CD14-positive monocyte (primary cell): ENCODE data around the gene SPTBN5. TPM values are rescaled to one million over a fixed set of nuclear protein-coding genes. Genes with fewer than 3 reads are reported as not detected.

Experiments
- DNase-seq, 3 donors: peaks; one replicate each; pipeline ENCODE4 v3.0.0-alpha.2; 2011 to 2022
- H2AFZ ChIP-seq: 2 replicates; pipeline ENCODE4 v1.6.0; 2012; ENCODE audit warnings: mild to moderate bottlenecking, low read depth, low read length, inconsistent platforms; ENCODE audit not compliant: insufficient read depth, poor library complexity, severe bottlenecking
- H3K27ac ChIP-seq, 2 donors: 1 replicate in 1 of 2; 2 replicates in 1 of 2; pipeline ENCODE4 v1.5.1; 2012 to 2013; ENCODE audit warnings: low read length in 2 of 2, control low read depth in 1 of 2, inconsistent platforms in 1 of 2, low read depth in 1 of 2, mild to moderate bottlenecking in 1 of 2
- H3K27me3 ChIP-seq, 2 donors: one replicate each; pipeline versions ENCODE4 v1.6.0 to v1.6.1; 2011 to 2013; ENCODE audit warnings: low read length in 2 of 2; ENCODE audit not compliant: control insufficient read depth in 2 of 2, insufficient read depth in 2 of 2
- H3K36me3 ChIP-seq, 2 donors: replicated peaks in 1 of 2; 1 replicate in 1 of 2; 2 replicates in 1 of 2; pipeline versions ENCODE4 v1.5.1 to v1.6.1; 2012 to 2013; ENCODE audit warnings: low read length in 2 of 2, control low read depth in 1 of 2, inconsistent platforms in 1 of 2, mild to moderate bottlenecking in 1 of 2; ENCODE audit not compliant: insufficient read depth in 2 of 2, control insufficient read depth in 1 of 2
- H3K4me1 ChIP-seq, 2 donors: 1 replicate in 1 of 2; 2 replicates in 1 of 2; pipeline versions ENCODE4 v1.5.1 to v1.6.1; 2012 to 2013; ENCODE audit warnings: low read length in 2 of 2, control low read depth in 1 of 2, inconsistent platforms in 1 of 2, mild to moderate bottlenecking in 1 of 2, moderate library complexity in 1 of 2; ENCODE audit not compliant: insufficient read depth in 2 of 2, control insufficient read depth in 1 of 2
- H3K4me2 ChIP-seq: replicated peaks from 2 replicates; pipeline ENCODE3; 2012; ENCODE audit warnings: low read length, moderate library complexity, mild to moderate bottlenecking; ENCODE audit not compliant: poor library complexity, severe bottlenecking; ENCODE audit errors: extremely low read depth
- H3K4me3 ChIP-seq, 3 experiments: fragments of 200-600 bp in 1 of 3; sonication (generic) in 1 of 3; replicated peaks in 1 of 3; 1 replicate in 2 of 3; 2 replicates in 1 of 3; pipeline ENCODE4 v1.5.1; 2011 to 2013; ENCODE audit warnings: low read length in 3 of 3, mild to moderate bottlenecking in 3 of 3, control low read depth in 2 of 3, low read depth in 2 of 3, inconsistent platforms in 1 of 3, moderate library complexity in 1 of 3
- H3K79me2 ChIP-seq: 2 replicates; pipeline ENCODE4 v1.6.0; 2012; ENCODE audit warnings: mild to moderate bottlenecking, control low read depth, inconsistent platforms, low read length, moderate library complexity; ENCODE audit not compliant: insufficient read depth
- H3K9ac ChIP-seq: 2 replicates; pipeline ENCODE4 v1.6.0; 2017; ENCODE audit warnings: low read length, mild to moderate bottlenecking; ENCODE audit not compliant: insufficient read depth, poor library complexity, severe bottlenecking
- H3K9me3 ChIP-seq, 2 donors: replicated peaks in 1 of 2; 1 replicate in 1 of 2; 2 replicates in 1 of 2; pipeline versions ENCODE4 v1.5.1 to v1.6.1; 2012 to 2013; ENCODE audit warnings: low read length in 2 of 2, control low read depth in 1 of 2; ENCODE audit not compliant: control insufficient read depth in 1 of 2, insufficient read depth in 1 of 2
- H4K20me1 ChIP-seq: 2 replicates; pipeline ENCODE4 v1.6.0; 2012; ENCODE audit warnings: mild to moderate bottlenecking, low read length, control low read depth, moderate library complexity; ENCODE audit not compliant: insufficient read depth
- H3K27ac Mint-ChIP-seq, 7 donors: one replicate each; pipeline ENCODE4 v1.8.0; 2020; ENCODE audit warnings: mild to moderate bottlenecking in 7 of 7, mixed read lengths in 7 of 7, moderate library complexity in 6 of 7, inconsistent platforms in 2 of 7
- H3K27me3 Mint-ChIP-seq, 3 donors: one replicate each; pipeline ENCODE4 v1.8.0; 2021 to 2022; ENCODE audit warnings: low read depth in 3 of 3, mild to moderate bottlenecking in 3 of 3, mixed read lengths in 3 of 3, moderate library complexity in 3 of 3, inconsistent platforms in 1 of 3
- H3K36me3 Mint-ChIP-seq, 2 donors: one replicate each; pipeline ENCODE4 v1.8.0; 2020; ENCODE audit warnings: mixed read lengths in 2 of 2, inconsistent platforms in 1 of 2, mild to moderate bottlenecking in 1 of 2
- H3K4me1 Mint-ChIP-seq: one replicate; pipeline ENCODE4 v1.8.0; 2020; ENCODE audit warnings: mild to moderate bottlenecking, mixed read lengths
- H3K4me3 Mint-ChIP-seq, 2 donors: one replicate each; pipeline ENCODE4 v1.8.0; 2020; ENCODE audit warnings: mild to moderate bottlenecking in 2 of 2, mixed read lengths in 2 of 2, moderate library complexity in 1 of 2
- H3K9me3 Mint-ChIP-seq, 7 donors: one replicate each; pipeline ENCODE4 v1.8.0; 2020 to 2022; ENCODE audit warnings: mixed read lengths in 7 of 7, mild to moderate bottlenecking in 6 of 7, moderate library complexity in 6 of 7, inconsistent platforms in 2 of 7
- WGBS: methylation state at CpG from one replicate; pipeline ENCODE4 v1.1.5; 2013; ENCODE audit warnings: missing lambda C conversion rate; ENCODE audit not compliant: insufficient coverage; 5-methylcytosine and 5-hydroxymethylcytosine counted together
- intact Hi-C, 2 donors: fragments of 100-400 bp; cut with micrococcal nuclease; formaldehyde crosslinking; loops; one replicate each; pipeline versions ENCODE4 v1.15.0 to v1.15.1; 2023
- polyA plus RNA-seq, 3 donors: library from polyadenylated mRNA; depleted of rRNA in 1 of 3; unstranded in 2 of 3; stranded (reverse) in 1 of 3; fragments of 300-500 nt in 2 of 3; fragments of >200 nt in 1 of 3; fragmentation: Illumina TruSeq in 2 of 3; gene quantifications; 1 replicate in 2 of 3; 2 replicates in 1 of 3; pipeline ENCODE4 v1.2.3, GENCODE V29; 2012 to 2021
- TF ChIP-seq, protein P1 (sequence below): fragments of 200-600 bp; IDR thresholded peaks from one replicate; pipeline ENCODE4 v1.8.0; 2022; ENCODE audit warnings: antibody characterized with exemption, mild to moderate bottlenecking

Gene SPTBN5
- polyA plus RNA-seq, 3 donors = 0.29 TPM; not detected in 2

DNA sequence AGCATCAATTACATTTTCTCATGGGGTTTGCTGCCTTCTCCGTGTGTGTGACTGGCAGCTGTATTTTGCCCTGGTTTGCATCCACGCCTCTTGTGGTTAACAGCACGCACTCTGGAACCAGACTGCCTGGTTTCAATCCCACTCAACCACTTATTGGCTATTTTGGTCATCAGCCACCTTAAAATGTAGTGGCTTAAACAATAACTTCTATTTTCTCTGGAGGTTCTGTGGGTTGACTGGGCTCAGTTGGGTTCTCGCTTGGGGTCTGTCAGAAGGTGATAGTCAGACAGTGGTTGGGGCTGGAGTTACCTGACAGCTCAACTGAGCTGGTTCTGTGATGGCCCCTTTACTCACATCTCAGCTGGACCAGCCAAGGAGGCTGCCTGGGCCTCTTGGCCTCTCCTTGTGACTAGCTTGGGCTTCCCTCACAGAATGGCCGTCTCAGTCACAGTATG, 41.7 kb upstream of the SPTBN5 start:
- Mint-ChIP-seq H3K4me1 (peaks cover 59% of the 10 kb centered on the region), H3K27ac (peak overlapping the region; percentile 78 to 98 (median 88)), H3K36me3 (peaks cover 70 to 74% of the 10 kb centered on the region in 2 donors), H3K4me3 (no peak overlapping the region), H3K27me3 (peaks cover 0 to 3% (median 0%) of the 10 kb centered on the region in 3 donors), H3K9me3 (peaks cover 0 to 2% (median 0%) of the 10 kb centered on the region in 7 donors)
- no peaks in the 10 kb centered on the region for H3K27me3 ChIP-seq
- H3K36me3 ChIP-seq = peaks cover 11 to 47% of the 10 kb centered on the region in 2 donors
- H2AFZ ChIP-seq = no peak overlapping the region
- peaks cover 37% of the 10 kb centered on the region for H3K79me2 ChIP-seq
- H3K4me2 ChIP-seq = no peak overlapping the region
- H3K9me3 ChIP-seq = no peaks in the 10 kb centered on the region
- peak overlapping the region in 1 of 2 donors; percentile 82 for H3K27ac ChIP-seq
- no peak overlapping the region for H3K4me3 ChIP-seq
- WGBS = 78% methylated on average over 3 of the region's 5 CpGs
- intact Hi-C loops = loop anchor here (2.0 to 5.0 kb wide), 2 partner anchors 33 to 37 kb away; partner anchors contain the start of gene EHD4 (in 1 of the 2)
- H3K4me1 ChIP-seq = peaks cover 43 to 66% of the 10 kb centered on the region in 2 donors
- TF ChIP-seq, protein P1, sequence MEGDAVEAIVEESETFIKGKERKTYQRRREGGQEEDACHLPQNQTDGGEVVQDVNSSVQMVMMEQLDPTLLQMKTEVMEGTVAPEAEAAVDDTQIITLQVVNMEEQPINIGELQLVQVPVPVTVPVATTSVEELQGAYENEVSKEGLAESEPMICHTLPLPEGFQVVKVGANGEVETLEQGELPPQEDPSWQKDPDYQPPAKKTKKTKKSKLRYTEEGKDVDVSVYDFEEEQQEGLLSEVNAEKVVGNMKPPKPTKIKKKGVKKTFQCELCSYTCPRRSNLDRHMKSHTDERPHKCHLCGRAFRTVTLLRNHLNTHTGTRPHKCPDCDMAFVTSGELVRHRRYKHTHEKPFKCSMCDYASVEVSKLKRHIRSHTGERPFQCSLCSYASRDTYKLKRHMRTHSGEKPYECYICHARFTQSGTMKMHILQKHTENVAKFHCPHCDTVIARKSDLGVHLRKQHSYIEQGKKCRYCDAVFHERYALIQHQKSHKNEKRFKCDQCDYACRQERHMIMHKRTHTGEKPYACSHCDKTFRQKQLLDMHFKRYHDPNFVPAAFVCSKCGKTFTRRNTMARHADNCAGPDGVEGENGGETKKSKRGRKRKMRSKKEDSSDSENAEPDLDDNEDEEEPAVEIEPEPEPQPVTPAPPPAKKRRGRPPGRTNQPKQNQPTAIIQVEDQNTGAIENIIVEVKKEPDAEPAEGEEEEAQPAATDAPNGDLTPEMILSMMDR = no peak
- H4K20me1 ChIP-seq = no peaks in the 10 kb centered on the region
- no peak overlapping the region for H3K9ac ChIP-seq
- DNase-seq = no peak

- WGBS = 9% methylated on average over 3 of the region's 4 CpGs
These were observed 41.0 kb upstream of the SPTBN5 start for GRCh38 chr15:41934843-41935242.

More at GRCh38 chr15:41934843-41935242, 41.0 kb upstream of the SPTBN5 start:
- Histone ChIP-seq H3K4me3 (no peak overlapping the region), H3K4me1 (peaks cover 50 to 73% of the 10 kb centered on the region in 2 donors), H4K20me1 (no peaks in the 10 kb centered on the region), H3K9me3 (no peaks in the 10 kb centered on the region), H3K36me3 (peaks cover 4 to 39% of the 10 kb centered on the region in 2 donors), H3K79me2 (peaks cover 40% of the 10 kb centered on the region), H3K27ac (peak overlapping the region in 1 of 2 donors; percentile 82), H2AFZ (no peak overlapping the region), H3K4me2 (no peak overlapping the region), H3K27me3 (no peaks in the 10 kb centered on the region), H3K9ac (no peak overlapping the region)
- intact Hi-C loops = loop anchor here in 1 of 2 donors (5.0 kb wide), 1 partner anchor 37 kb away; the partner anchor contains the start of gene EHD4
- TF ChIP-seq, protein P1 = no peak
- Mint-ChIP-seq H3K4me3 (no peak overlapping the region), H3K4me1 (peaks cover 65% of the 10 kb centered on the region), H3K27me3 (peaks cover 0 to 3% (median 0%) of the 10 kb centered on the region in 3 donors), H3K36me3 (peaks cover 62 to 67% of the 10 kb centered on the region in 2 donors), H3K27ac (peak overlapping the region; percentile 49 to 93 (median 88)), H3K9me3 (peaks cover 0 to 2% (median 0%) of the 10 kb centered on the region in 7 donors)
- DNase-seq = peak in 2 of 3 donors; percentile 35 to 47
